Upper lobe of left lung (tissue), 4 donors: ENCODE results near the gene ITGA2.

ENCODE experiments used
- CTCF ChIP-seq, 6 experiments: fragments of 450-650 bp in 4 of 6; fragments of 200-600 bp in 2 of 6; sonication (generic) in 2 of 6; IDR thresholded peaks; one replicate each; pipeline ENCODE4 v1.5.1; 2016 to 2019; ENCODE audit warnings: antibody characterized with exemption in 6 of 6
- POLR2A ChIP-seq, 4 donors: fragments of 450-650 bp; IDR thresholded peaks; one replicate each; pipeline ENCODE4 v1.5.1; 2016 to 2017; ENCODE audit warnings: antibody characterized with exemption in 4 of 4, mild to moderate bottlenecking in 2 of 4
- POLR2AphosphoS5 ChIP-seq, 2 donors: sonication (generic); formaldehyde crosslinking; IDR thresholded peaks; one replicate each; pipeline ENCODE4 v1.5.1; 2017; ENCODE audit warnings: antibody characterized with exemption in 2 of 2

- TF ChIP-seq CTCF (IDR thresholded peaks at IDR 0.05) (no peak), POLR2AphosphoS5 (IDR thresholded peaks at IDR 0.05) (no peak), POLR2A (IDR thresholded peaks at IDR 0.05) (no peak)
Observed at GRCh38 chr5:53066088-53066487, 76.9 kb downstream of the ITGA2 start.
